GM18907 (cell line): Measurements from ENCODE around the gene HSCB.
A peak's percentile ranks its signal among the peaks of the same experiment; 100 is the strongest.
"Not testable (repeated sequence)": the region's sequence is repeated elsewhere in the genome, so short reads cannot be mapped to it uniquely, and the experiment has no call there.

Experiments
- ATAC-seq: cut with Tn5 transposase; IDR thresholded peaks from one replicate; pipeline ENCODE4 v1.9.1; 2021; ENCODE audit warnings: mild to moderate bottlenecking, moderate library complexity; ENCODE audit not compliant: unreplicated experiment

HSCB gene

DNA sequence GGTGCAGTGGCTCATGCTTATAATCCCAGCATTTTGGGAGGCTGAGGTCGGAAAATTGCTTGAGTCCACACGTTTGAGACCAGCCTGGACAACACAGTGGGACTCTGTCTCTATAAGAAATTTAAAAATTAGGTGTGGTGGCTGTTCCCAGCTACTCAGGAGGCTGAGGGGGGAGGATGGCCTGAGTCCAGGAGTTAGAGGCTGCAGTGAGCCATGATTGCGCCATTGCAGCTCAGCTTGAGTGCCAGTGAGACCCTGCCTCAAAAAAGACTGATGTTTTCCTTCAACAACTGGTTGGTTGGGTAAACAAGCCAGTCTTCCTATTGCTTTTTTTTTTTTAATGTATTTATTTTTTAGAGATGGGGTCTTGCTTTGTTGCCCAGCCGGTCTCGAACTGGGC, 49.3 kb downstream of the HSCB start:
- no peak for ATAC-seq

- ATAC-seq = peak; percentile 59
These were observed 50.1 kb downstream of the HSCB start for GRCh38 chr22:28791841-28792490.

GRCh38 chr22:28792491-28793383, 50.9 kb downstream of the HSCB start:
- ATAC-seq = peak; percentile 36

DNA sequence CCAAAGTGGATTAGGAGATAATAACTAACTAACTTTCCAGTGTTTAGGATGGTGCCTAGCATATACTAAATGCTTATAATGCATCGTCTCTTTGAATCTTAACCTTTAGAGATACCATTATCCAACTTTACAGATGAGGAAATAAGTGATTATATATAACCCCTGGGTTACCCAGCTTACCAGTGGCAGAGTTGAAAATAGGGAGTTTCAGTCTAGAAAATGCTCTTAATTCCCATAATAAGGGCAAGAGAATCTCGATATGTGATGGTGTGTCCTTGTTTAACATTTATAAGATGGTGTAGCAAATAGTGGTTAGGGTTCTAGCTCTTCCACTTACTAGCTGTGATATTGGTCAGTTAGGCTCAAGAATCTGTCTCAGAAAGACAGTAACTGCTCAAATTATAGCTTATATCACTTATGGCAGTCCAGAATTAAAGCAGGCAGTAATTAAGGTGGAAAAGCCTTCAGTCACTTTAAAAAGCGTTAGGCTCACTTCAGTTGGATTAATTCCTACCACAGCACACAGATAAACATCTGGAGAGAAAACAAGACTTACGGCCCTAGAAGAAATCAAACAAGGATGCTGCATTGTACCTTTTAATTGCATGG, 52.2 kb downstream of the HSCB start:
- ATAC-seq = no peak

DNA sequence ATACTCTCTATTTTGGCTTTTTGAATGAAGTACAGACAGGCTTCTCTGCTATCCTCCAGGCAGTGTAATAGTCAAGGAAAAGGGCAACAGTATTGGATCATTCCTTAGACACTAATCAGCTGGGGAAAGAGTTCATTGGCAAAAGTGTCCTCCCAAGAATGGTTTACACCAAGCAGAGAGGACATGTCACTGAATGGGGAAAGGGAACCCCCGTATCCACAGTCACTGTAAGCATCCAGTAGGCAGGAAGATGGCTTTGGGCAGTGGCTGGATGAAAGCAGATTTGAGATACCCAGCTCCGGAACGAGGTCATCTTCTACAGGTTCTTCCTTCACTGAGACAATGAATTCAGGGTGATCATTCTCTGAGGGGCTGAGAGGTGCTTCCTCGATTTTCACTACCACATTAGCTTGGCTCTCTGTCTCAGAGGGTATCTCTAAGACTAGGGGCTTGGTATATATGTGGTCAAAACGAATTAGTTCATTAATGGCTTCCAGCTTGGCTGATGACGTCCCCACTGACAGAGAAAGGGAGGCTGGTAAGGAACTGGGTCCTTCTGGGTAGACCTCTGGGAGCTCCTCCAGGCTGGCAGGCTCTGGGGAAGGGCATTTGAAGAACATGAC, 53.3 kb downstream of the HSCB start:
- ATAC-seq = no peak

DNA sequence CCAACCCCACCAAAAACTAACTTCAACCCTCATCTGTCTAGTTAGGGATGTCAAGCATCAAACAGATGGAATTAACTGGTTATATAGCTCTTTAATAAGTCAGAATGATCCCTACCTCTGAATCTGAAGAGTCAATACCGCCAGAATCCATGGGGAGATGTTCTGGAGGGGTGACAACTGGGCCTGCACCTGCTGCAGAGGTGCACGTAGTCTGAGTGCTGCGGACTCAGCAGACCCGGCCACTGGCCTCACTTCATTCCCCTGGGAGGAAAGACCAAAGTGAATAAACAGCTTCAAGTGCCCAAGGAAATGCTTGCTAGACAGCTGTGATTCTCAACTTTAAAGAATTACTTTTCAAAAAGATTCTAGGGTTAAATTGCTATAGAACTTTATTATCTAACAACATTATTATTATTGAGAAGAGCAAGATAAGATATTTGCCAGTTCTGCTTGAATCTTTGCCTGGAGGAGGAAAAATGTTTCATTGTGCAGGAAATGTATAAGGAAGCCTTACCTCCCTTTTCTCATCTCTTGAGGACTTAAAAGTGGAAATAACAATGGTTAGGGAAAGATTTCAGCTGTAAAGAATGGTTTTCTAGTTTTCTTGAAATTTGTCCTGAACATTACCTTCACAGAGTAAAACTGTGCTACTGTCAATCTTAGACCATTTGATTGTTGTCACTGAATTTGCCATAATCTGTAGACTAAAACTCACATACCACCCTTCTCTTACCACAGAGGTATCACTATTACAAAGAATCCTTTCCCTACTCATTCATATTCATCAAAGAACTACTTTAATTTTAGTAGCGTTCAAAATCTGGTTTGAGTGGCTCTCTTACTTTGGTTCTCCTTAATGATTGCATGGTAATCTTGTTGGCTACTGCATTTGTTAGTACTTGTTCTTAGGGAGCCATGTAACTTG, 54.4 kb downstream of the HSCB start:
- ATAC-seq = no peak

DNA sequence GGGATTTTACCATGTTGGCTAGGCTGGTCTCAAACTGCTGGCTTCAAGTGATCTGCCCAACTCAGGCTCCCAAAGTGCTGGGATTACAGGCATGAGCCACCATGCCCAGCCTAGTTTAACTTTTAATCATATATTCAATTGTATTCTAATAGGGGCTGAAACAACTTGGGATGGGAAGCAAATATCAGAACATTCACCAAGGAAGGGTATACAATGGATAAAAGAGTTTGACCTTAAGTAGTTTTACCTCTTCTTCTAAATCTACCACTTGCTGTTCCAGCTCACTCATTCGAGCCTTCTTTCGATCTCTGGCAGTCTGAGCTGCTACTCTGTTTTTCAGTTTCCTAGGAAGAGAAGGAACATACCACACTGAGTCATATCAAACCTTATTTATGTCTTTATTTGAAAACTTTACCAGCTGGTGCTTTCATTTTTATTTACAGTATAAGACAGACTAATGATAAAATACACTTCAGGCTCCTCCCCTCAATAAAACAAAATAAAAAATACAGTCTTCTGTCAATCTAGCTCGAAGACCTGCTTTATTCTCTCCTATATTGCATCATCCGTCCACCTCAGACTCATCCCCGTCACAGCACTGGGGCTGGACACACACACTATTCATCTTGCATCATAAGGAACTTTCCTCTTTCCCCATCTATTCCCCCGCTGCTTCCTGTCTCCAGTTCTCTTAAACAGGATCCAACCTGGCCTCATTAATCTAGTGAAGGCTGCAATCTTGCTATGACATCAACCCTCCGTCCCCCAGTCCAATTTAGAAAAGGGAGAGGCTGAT, 57.2 kb downstream of the HSCB start:
- no peak for ATAC-seq

GRCh38 chr22:28799606-28800307, 57.9 kb downstream of the HSCB start:
- ATAC-seq = peak; percentile 36

DNA sequence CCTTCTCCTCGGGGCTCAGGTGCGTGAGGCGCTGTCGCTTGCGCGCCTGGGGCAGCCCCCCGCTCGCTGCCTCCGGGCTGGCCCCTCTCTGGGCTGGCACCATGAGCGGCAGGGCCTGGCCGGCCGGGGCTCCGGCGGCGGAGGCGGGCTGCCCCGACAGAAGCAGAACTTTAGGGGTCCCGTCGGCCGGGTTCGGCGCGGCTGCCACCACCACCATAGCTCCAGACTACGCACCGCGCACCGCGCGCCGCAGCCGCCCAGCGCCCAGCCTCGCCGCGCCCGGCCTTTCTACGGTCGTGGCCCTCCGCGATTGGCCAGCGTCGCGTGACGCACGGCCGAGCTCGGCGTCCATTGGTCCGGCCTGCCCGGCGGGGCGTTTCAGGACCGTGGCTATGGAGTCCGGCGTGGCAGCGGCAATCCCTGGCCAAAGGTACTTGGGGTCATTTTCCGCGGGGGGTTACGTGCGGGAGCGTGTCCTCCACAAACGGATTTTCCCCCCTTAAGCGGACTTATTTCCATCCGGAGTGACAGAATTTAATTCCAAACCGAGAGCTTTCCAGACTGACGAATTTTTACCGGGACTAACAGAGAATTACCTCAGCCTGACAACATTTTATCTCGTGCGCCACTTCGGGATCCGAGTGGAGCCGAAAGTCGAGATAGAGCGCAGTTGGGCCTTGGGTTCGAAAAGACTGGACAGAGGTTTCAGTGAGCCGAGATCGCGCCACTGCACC, 58.6 kb downstream of the HSCB start, which contains the start of gene XBP1:
Gene XBP1, minus strand, starts transcription at position 262 of the 734 bp plus-strand sequence.
- peak; percentile 80 for ATAC-seq

GRCh38 chr22:28801845-28802594, 60.2 kb downstream of the HSCB start:
- no peak for ATAC-seq

DNA sequence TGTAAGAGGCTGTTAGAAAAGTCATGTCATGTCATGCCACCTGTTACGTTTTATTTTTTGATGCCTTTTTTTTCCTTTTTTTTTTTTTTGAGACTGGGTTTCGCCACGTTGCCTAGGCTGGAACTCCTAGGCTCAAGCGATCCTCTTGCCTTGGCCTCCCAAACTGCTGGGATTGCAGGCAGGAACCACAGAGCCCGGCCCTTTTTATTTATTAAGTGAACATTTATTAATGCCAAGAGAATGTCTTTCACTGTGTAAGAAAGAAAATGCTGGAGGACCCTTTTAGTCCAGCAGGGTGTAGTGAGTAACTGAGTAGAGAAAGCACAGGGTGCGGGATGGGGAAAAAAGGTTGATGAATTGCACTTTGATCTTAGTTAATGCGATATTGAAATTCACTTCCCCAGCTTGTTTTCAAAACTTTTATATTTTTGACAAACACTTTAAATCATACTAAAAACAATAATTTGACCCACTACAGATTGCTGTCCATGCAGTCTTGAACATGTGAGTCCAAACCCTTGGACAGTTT, 60.8 kb downstream of the HSCB start:
- no peak for ATAC-seq

DNA sequence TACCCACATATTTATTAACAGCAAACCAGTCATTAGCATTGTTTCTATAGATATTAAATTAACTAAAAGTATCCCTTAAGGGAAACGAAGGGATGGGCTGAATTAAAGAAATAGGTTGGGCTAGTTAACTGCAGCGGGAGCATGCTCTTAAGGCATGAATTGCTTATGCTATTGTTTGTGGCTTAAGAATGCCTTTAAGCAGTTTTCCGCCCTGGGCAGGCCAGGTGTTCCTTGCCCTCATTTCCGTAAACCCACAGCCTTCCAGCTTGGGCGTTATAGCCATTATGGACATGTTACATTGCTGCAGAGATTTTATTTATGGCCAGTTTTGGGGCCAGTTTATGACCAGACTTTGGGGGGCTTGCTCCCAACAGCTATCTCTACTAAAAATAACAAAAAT, 63.6 kb downstream of the HSCB start:
- not testable (repeated sequence) for ATAC-seq
